Esophagus squamous epithelium (tissue), 4 donors: ENCODE measurements around the gene HIBCH.

Source experiments
- CTCF ChIP-seq, 6 experiments: fragments of 450-650 bp in 4 of 6; fragments of 200-600 bp in 2 of 6; sonication (generic) in 2 of 6; IDR thresholded peaks; one replicate each; pipeline ENCODE4 v1.5.1; 2016 to 2019; ENCODE audit warnings: antibody characterized with exemption in 6 of 6, mild to moderate bottlenecking in 4 of 6, moderate library complexity in 4 of 6
- POLR2A ChIP-seq, 4 donors: fragments of 450-650 bp; IDR thresholded peaks; one replicate each; pipeline ENCODE4 v1.6.1; 2017; ENCODE audit warnings: antibody characterized with exemption in 4 of 4, mild to moderate bottlenecking in 4 of 4, moderate library complexity in 3 of 4

- TF ChIP-seq POLR2A (IDR thresholded peaks at IDR 0.05) (no peak), CTCF (IDR thresholded peaks at IDR 0.05) (no peak)
Observed at GRCh38 chr2:190334479-190335224, 15.0 kb upstream of the HIBCH start.
